ENCODE data around the gene FRA10AC1. TPM values are rescaled to one million over a fixed set of nuclear protein-coding genes. Genes with fewer than 3 reads are reported as not detected.

FRA10AC1 gene
- total and polyA plus RNA-seq, 2 of the 13 experiments (the other 11 are each of a cell fraction or from before 2014, with no cell fraction given): 5.3 to 7.4 TPM

DNA sequence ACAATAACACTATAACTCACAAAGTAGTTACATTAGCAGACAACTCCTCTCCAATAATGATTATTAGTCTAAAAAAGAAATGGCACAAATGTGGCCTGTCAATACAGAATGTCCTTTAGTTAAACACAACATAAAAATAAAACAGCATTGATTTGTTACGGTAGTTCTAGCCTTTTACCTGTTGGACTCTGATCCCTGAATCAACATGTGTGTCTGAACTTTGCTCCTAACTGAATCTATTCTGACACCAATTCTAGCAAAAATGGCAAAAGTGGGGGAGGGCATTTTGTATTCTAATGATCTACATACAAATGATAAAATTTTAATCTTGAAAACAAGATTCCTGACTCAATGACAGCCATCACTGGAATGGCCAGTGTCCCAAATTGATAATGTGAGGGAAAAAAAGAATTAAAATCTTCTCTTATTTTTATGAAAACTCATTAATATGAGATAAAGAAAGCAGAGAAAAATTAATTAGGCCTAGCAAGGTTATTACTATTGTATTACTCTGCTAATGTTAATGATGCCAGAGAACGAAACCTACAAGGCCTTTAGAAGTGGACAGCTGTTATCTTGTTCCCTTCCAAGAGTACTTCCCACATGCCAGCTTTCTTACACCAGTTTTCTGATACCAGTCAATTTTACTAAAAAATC is 30.2 kb downstream of the FRA10AC1 start (continued):
- TF ChIP-seq GPN1 (CRISPR knock-in tag; IDR thresholded peaks at IDR 0.05; ENCODE audit: borderline replicate concordance) (no peak), DR1 (CRISPR knock-in tag; IDR thresholded peaks at IDR 0.05) (no peak), DPF2 (CRISPR knock-in tag; IDR thresholded peaks at IDR 0.05; ENCODE audit: borderline replicate concordance, low read depth) (peak; percentile 69; the same call in 1 of the 2 replicates), KAT2B (IDR thresholded peaks at IDR 0.05; ENCODE audit: borderline replicate concordance, low read depth, low read length) (peak; percentile 38; the same call in 1 of the 2 replicates), NR2F1 (CRISPR knock-in tag; IDR thresholded peaks at IDR 0.05) (0 out of 4 replicates have a peak, but pooled peaks of 1 of the 2 experiments have one; percentile 14), ZNF891 (CRISPR knock-in tag; IDR thresholded peaks at IDR 0.05) (no peak), TMF1 (CRISPR knock-in tag; IDR thresholded peaks at IDR 0.05; ENCODE audit: low read depth) (no peak), GLI4 (CRISPR knock-in tag; IDR thresholded peaks at IDR 0.05; ENCODE audit: borderline replicate concordance) (no peak), ZNF441 (CRISPR knock-in tag; IDR thresholded peaks at IDR 0.05; ENCODE audit: borderline replicate concordance) (no peak), MEF2D (CRISPR knock-in tag; IDR thresholded peaks at IDR 0.05) (0 out of 2 replicates have a peak, but pooled peaks have one; percentile 24), RFX5 (IDR thresholded peaks at IDR 0.05; ENCODE audit: low read depth, low read length) (no peak), MBD4 (IDR thresholded peaks at IDR 0.05; ENCODE audit: borderline replicate concordance, low read length) (no peak)
- TF ChIP-seq, protein P1, sequence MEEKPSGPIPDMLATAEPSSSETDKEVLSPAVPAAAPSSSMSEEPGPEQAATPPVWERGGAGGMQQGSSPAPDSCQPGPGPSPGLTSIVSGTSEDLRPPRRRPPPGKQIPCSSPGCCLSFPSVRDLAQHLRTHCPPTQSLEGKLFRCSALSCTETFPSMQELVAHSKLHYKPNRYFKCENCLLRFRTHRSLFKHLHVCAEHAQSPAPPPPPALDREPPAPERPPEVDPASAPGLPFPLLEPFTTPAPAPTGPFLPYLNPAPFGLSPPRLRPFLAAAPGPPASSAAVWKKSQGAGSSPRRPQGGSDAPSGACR (CRISPR knock-in tag; IDR thresholded peaks at IDR 0.05): no peak
- TF ChIP-seq, protein P2, sequence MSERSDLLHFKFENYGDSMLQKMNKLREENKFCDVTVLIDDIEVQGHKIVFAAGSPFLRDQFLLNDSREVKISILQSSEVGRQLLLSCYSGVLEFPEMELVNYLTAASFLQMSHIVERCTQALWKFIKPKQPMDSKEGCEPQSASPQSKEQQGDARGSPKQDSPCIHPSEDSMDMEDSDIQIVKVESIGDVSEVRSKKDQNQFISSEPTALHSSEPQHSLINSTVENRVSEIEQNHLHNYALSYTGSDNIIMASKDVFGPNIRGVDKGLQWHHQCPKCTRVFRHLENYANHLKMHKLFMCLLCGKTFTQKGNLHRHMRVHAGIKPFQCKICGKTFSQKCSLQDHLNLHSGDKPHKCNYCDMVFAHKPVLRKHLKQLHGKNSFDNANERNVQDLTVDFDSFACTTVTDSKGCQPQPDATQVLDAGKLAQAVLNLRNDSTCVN (CRISPR knock-in tag; IDR thresholded peaks at IDR 0.05; ENCODE audit: borderline replicate concordance): no peak
- TF ChIP-seq, protein P3, sequence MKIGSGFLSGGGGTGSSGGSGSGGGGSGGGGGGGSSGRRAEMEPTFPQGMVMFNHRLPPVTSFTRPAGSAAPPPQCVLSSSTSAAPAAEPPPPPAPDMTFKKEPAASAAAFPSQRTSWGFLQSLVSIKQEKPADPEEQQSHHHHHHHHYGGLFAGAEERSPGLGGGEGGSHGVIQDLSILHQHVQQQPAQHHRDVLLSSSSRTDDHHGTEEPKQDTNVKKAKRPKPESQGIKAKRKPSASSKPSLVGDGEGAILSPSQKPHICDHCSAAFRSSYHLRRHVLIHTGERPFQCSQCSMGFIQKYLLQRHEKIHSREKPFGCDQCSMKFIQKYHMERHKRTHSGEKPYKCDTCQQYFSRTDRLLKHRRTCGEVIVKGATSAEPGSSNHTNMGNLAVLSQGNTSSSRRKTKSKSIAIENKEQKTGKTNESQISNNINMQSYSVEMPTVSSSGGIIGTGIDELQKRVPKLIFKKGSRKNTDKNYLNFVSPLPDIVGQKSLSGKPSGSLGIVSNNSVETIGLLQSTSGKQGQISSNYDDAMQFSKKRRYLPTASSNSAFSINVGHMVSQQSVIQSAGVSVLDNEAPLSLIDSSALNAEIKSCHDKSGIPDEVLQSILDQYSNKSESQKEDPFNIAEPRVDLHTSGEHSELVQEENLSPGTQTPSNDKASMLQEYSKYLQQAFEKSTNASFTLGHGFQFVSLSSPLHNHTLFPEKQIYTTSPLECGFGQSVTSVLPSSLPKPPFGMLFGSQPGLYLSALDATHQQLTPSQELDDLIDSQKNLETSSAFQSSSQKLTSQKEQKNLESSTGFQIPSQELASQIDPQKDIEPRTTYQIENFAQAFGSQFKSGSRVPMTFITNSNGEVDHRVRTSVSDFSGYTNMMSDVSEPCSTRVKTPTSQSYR (CRISPR knock-in tag; IDR thresholded peaks at IDR 0.05; ENCODE audit: borderline replicate concordance): peak; percentile 89
- TF ChIP-seq, protein P4, sequence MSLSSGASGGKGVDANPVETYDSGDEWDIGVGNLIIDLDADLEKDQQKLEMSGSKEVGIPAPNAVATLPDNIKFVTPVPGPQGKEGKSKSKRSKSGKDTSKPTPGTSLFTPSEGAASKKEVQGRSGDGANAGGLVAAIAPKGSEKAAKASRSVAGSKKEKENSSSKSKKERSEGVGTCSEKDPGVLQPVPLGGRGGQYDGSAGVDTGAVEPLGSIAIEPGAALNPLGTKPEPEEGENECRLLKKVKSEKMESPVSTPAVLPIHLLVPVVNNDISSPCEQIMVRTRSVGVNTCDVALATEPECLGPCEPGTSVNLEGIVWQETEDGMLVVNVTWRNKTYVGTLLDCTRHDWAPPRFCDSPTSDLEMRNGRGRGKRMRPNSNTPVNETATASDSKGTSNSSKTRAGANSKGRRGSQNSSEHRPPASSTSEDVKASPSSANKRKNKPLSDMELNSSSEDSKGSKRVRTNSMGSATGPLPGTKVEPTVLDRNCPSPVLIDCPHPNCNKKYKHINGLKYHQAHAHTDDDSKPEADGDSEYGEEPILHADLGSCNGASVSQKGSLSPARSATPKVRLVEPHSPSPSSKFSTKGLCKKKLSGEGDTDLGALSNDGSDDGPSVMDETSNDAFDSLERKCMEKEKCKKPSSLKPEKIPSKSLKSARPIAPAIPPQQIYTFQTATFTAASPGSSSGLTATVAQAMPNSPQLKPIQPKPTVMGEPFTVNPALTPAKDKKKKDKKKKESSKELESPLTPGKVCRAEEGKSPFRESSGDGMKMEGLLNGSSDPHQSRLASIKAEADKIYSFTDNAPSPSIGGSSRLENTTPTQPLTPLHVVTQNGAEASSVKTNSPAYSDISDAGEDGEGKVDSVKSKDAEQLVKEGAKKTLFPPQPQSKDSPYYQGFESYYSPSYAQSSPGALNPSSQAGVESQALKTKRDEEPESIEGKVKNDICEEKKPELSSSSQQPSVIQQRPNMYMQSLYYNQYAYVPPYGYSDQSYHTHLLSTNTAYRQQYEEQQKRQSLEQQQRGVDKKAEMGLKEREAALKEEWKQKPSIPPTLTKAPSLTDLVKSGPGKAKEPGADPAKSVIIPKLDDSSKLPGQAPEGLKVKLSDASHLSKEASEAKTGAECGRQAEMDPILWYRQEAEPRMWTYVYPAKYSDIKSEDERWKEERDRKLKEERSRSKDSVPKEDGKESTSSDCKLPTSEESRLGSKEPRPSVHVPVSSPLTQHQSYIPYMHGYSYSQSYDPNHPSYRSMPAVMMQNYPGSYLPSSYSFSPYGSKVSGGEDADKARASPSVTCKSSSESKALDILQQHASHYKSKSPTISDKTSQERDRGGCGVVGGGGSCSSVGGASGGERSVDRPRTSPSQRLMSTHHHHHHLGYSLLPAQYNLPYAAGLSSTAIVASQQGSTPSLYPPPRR (CRISPR knock-in tag; IDR thresholded peaks at IDR 0.05; ENCODE audit: borderline replicate concordance): peak; percentile 51; the same call in 1 of the 2 replicates
- TF ChIP-seq, protein P5, sequence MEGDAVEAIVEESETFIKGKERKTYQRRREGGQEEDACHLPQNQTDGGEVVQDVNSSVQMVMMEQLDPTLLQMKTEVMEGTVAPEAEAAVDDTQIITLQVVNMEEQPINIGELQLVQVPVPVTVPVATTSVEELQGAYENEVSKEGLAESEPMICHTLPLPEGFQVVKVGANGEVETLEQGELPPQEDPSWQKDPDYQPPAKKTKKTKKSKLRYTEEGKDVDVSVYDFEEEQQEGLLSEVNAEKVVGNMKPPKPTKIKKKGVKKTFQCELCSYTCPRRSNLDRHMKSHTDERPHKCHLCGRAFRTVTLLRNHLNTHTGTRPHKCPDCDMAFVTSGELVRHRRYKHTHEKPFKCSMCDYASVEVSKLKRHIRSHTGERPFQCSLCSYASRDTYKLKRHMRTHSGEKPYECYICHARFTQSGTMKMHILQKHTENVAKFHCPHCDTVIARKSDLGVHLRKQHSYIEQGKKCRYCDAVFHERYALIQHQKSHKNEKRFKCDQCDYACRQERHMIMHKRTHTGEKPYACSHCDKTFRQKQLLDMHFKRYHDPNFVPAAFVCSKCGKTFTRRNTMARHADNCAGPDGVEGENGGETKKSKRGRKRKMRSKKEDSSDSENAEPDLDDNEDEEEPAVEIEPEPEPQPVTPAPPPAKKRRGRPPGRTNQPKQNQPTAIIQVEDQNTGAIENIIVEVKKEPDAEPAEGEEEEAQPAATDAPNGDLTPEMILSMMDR (CRISPR knock-in tag; IDR thresholded peaks at IDR 0.05): no peak

All from HepG2 (cell line).